HL-60/S4 treated with phorbol 12-myristate 13-acetate at 8.2 ng/mL for 4 days and 3 days (cell line): ENCODE measurements around the gene TNS3.

Source experiments
- in situ Hi-C: fragments of 300-500 bp; cut with MboI; formaldehyde crosslinking; loops from 2 replicates; pipeline ENCODE4 v1.15.0; 2022; ENCODE audit warnings: low sequenced_read_pairs

TNS3 gene

GRCh38 chr7:47297120-47297519, 284.8 kb downstream of the TNS3 start:
- in situ Hi-C loops: no loop called here

- in situ Hi-C loops: no loop called here
Measured at GRCh38 chr7:47295606-47296005, 286.3 kb downstream of the TNS3 start.

GRCh38 chr7:47294556-47295222, 287.2 kb downstream of the TNS3 start:
- in situ Hi-C loops: no loop called here

GRCh38 chr7:47293884-47294555, 287.9 kb downstream of the TNS3 start:
- in situ Hi-C loops: no loop called here

GRCh38 chr7:47292832-47293309, 289.0 kb downstream of the TNS3 start:
- in situ Hi-C loops: no loop called here

- in situ Hi-C loops: no loop called here
Measured at GRCh38 chr7:47291461-47292081, 290.3 kb downstream of the TNS3 start.

GRCh38 chr7:47290867-47291266, 291.0 kb downstream of the TNS3 start:
- in situ Hi-C loops: no loop called here

- in situ Hi-C loops: no loop called here
Measured at GRCh38 chr7:47290466-47290865, 291.4 kb downstream of the TNS3 start.

GRCh38 chr7:47288060-47288459, 293.9 kb downstream of the TNS3 start:
- in situ Hi-C loops: no loop called here

GRCh38 chr7:47285860-47286491, 295.9 kb downstream of the TNS3 start:
- in situ Hi-C loops: no loop called here

- in situ Hi-C loops: no loop called here
Measured at GRCh38 chr7:47284691-47285635, 296.9 kb downstream of the TNS3 start.

- in situ Hi-C loops: no loop called here
Measured at GRCh38 chr7:47283497-47284131, 298.3 kb downstream of the TNS3 start.

GRCh38 chr7:47282790-47283496, 299.0 kb downstream of the TNS3 start:
- in situ Hi-C loops: no loop called here

- in situ Hi-C loops: no loop called here
Measured at GRCh38 chr7:47281966-47282643, 299.8 kb downstream of the TNS3 start.

GRCh38 chr7:47281161-47281560, 300.8 kb downstream of the TNS3 start:
- in situ Hi-C loops: no loop called here

GRCh38 chr7:47280114-47280513, 301.8 kb downstream of the TNS3 start:
- in situ Hi-C loops: no loop called here

GRCh38 chr7:47278043-47278442, 303.9 kb downstream of the TNS3 start:
- in situ Hi-C loops: no loop called here

GRCh38 chr7:47277321-47277781, 304.6 kb downstream of the TNS3 start:
- in situ Hi-C loops: no loop called here
